ENCODE measurements around the gene POLR2B. TPM values are rescaled to one million over a fixed set of nuclear protein-coding genes. Genes with fewer than 3 reads are reported as not detected.
A peak's percentile ranks its signal among the peaks of the same experiment; 100 is the strongest.
"Not testable (repeated sequence)": the region's sequence is repeated elsewhere in the genome, so short reads cannot be mapped to it uniquely, and the experiment has no call there.

POLR2B gene
- total RNA-seq, 1 donor from 2014 or later, result 83.7 TPM

DNA sequence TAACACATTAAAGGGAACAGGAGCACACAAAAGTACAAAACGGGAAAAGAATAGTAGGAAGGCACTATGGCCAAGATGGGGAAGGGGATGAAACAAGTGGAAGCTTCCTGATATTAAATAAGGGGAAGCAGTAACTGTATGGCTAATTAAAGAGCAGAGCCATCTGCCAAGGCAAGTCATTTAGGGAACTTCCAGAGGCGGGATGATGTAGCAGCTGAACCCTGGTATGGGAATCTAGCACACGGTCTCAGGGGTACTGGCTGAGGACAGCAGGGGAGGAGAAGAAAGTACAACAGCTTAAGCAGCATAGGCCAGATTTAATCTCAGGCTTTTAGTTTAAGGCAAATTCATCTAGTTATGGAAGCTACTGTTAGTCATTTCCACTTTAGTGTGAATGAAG lies 72.4 kb downstream of the POLR2B start:
- peak in 1 of 2 donors; percentile 59 for DNase-seq (ENCODE audit: low read depth in 2 of 2)

DNA sequence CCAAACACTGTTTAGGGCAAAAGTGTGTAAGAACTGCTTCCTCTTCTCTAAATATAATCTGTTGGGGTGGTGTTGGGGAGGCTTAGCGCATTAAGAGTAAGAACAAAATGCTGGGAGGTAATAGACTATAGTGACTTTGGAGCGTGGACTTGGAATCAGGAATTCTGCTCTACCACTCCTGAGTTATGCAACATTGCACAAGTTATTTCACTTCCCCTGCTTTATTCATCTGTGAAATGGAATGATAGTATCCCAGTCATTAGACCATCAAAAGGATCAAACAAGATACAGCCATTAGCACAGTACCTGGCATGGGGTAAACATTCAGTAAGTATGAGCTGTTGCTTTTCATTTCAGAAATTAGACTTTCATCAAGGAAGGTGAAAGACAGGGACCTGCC lies 72.8 kb downstream of the POLR2B start:
- no peak for DNase-seq (ENCODE audit: low read depth in 2 of 2)

DNA sequence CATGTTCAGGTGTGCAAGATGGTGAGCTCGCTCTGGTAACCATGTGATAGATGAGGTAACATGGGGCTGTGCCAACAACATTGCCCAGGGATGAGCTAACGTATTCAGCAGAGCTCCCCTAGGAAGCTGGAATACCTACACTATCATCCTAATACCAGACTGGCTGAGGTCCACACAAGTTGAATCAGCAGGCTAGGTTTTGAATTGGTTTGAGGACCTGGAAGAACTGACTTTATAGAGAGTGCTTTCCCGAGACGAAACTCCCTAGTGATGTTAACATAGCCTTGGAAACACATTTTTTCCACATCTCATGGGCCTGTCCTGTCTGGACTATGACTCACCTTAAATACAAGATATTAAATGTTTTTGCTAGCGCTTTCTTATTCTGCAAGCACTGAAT lies 74.8 kb downstream of the POLR2B start:
- DNase-seq (ENCODE audit: low read depth in 2 of 2), result peak in 1 of 2 donors; percentile 53

DNA sequence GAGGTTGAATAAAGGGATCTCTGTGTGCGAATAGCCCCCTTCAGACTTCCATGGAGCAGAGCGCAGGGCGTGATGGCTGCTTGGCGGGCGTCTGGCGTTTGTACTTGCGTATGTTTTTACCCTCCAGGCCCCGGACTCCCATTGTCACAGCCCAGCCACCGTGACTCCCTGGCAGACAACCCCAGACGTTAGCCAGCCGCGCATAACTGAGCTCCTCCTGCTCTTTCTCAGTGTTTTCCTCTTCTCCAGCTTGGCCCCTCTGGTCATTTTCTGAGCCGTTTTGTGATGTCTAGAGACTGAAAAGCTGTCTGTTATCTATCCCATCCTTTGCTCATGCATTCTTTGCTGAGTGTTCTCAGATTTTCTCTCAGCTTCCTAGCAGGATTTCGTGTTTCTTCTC lies 77.2 kb downstream of the POLR2B start:
- DNase-seq (ENCODE audit: low read depth in 2 of 2), result no peak

- no peak for DNase-seq (ENCODE audit: low read depth in 2 of 2)
Observed at GRCh38 chr4:57059890-57060716, 81.4 kb downstream of the POLR2B start.

DNA sequence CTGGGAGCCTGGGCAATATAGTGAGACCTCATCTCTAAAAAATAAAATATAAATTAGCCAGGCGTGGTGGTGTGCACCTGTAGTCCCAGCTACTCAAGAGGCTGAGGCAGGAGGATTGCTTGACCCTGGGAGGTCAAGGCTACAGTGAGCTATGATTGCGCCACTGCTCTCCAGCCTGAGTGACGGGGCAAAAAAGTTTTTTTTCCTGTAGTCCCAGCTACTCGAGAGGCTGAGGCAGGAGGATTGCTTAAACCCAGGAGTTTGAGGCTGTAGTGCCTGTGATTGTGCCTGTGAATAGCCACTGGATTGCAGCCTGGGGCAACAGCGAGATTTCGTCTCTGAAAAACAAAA lies 82.0 kb downstream of the POLR2B start:
- not testable (repeated sequence) for DNase-seq (ENCODE audit: low read depth in 2 of 2)

GRCh38 chr4:57061395-57061794 lies 82.7 kb downstream of the POLR2B start:
- peak in 1 of 2 donors; percentile 50 for DNase-seq (ENCODE audit: low read depth in 2 of 2)

GRCh38 chr4:57063518-57063917 lies 84.8 kb downstream of the POLR2B start:
- no peak for DNase-seq (ENCODE audit: low read depth in 2 of 2)

- no peak for DNase-seq (ENCODE audit: low read depth in 2 of 2)
Observed at GRCh38 chr4:57064120-57064519, 85.4 kb downstream of the POLR2B start.

GRCh38 chr4:57064811-57065711 lies 86.4 kb downstream of the POLR2B start:
- peak in 1 of 2 donors; percentile 83 for DNase-seq (ENCODE audit: low read depth in 2 of 2)

- no peak for DNase-seq (ENCODE audit: low read depth in 2 of 2)
Observed at GRCh38 chr4:57065730-57066482, 87.2 kb downstream of the POLR2B start.

DNA sequence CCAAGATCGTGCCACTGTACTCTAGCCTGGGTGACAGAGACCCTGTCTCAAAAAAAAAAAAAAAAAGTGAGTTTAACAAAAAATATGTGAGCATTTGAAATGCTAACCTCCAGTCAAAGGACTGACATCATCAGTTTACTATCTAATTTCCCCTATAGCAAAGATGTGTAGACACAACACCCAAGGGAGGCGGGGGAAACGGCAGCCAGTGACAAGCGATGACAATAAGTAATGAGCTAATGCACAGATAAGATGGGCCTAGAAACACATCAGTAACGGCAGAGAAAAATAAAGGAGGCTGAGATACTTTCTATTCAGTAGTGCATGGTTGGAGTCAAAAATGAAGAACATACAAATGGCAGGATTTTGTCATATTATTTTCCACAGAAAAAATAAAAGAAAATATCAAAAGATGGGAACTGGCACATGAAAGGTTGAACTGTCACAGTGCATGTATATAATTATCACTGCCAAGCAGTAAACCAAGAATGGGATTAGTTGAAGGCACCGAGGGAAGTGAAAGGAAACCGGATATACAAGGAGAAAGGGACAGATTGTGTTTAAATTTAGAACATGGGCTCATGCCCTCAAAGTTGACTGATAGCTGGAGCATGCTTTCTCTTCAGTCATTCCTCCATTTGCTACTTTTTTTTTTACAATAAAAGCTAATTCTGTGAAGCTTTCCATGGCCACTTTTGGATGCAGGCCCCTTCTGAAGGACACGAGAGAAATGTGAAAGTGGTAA lies 89.7 kb downstream of the POLR2B start:
- no peak for DNase-seq (ENCODE audit: low read depth in 2 of 2)

DNA sequence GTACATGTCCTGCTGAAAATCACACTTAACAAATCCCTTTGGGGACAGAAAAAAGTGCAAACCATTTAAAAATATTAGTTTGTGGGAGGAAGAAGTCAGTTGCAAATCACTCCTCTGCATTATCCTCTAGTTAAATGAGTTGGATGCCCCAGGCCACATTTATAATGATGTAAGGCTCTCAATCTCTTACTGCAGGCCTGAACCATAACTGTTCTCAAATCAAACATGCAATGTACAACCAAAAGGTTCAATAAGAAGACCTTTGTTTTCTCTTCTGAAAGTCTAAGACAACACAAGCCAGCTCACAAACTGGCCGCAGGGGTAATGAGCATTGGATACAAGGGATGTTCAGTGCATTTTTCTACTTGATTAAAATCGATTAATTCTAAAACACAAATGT lies 91.8 kb downstream of the POLR2B start:
- no peak for DNase-seq (ENCODE audit: low read depth in 2 of 2)

GRCh38 chr4:57071326-57071725 lies 92.6 kb downstream of the POLR2B start:
- no peak for DNase-seq (ENCODE audit: low read depth in 2 of 2)

DNA sequence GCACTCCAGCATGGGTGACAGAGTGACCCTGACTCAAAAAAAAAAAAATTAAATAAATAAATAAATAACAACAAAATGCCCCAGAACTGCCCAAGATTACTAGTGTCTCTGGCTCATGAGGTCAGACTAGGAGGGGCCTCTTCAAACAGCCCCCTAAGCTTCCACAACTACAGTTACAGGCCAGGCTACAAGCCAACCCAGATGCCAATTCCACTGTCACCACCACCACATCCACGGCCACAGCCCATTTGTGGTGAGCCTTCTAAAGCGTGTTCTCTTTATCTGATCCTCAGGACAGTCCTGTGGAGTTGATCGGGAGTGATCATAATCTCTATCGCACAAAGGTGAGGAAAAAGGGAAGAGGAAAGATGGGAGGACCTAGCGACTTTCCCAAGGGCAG lies 94.9 kb downstream of the POLR2B start:
- no peak for DNase-seq (ENCODE audit: low read depth in 2 of 2)

DNA sequence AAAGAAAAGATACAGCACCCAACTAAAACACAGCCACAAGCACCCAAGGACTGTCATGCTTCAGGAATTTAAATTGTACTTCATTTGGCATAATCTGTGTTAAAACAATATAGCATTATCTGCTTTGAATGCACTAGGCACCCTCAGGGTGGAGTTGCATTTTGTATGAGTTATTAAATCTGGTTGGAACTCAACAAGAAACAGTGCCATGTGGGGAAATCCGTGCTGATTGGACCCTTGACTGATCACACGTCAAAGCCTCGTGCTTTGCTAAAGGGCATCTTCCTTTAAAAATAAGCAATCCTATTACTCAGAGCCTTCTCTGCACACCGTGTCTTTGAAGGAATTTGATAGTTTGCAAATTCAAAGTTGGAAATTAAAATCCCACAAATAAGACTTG lies 96.0 kb downstream of the POLR2B start:
- no peak for DNase-seq (ENCODE audit: low read depth in 2 of 2)

- DNase-seq (ENCODE audit: low read depth in 2 of 2), result no peak
Observed at GRCh38 chr4:57075367-57075766, 96.7 kb downstream of the POLR2B start.

GRCh38 chr4:57076646-57077045 lies 98.0 kb downstream of the POLR2B start:
- peak in 1 of 2 donors; percentile 68 for DNase-seq (ENCODE audit: low read depth in 2 of 2)

DNA sequence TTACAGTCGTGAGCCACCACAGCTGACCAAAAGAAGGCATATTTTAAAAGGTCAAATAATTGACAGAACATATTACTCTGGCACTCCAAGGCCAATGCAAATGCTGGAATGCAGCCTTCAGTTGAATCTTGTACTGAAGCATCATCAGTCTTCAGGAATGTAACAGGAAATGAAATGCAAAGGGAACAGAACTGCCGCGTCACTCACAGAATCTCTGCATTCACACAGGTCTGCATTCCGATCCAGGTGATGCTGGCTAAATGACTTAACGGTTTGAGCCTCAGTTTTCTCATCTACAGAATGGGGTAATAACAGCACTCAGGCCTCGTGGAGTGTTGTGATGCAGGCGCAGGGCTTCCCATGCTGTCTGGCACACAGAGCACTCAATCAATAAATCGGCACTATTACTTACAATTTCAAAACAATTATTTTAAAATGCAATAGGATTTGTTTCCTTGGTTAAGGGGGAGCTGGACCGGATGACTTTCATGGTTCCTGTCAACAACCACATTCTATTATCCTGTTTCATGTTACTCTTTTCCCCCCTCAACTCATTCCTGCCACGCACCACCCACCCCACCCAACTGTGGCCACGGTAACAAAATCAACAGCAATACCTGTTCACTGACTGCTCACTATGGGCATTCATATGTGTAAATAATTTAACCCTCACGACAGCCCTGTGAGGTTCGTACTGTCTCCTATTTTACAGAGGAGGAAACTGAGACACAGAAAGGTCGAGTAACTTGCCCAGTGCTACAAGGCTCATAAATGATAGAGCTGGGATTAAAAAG lies 99.1 kb downstream of the POLR2B start:
- peak in 1 of 2 donors; percentile 81 for DNase-seq (ENCODE audit: low read depth in 2 of 2)

Data from dermis microvascular lymphatic vessel endothelial cell (primary cell).